HG03575 (cell line): ENCODE data around the gene SPEN.
"Not testable (repeated sequence)": the region's sequence is repeated elsewhere in the genome, so short reads cannot be mapped to it uniquely, and the experiment has no call there.

ENCODE experiments used
- ATAC-seq: cut with Tn5 transposase; IDR thresholded peaks from one replicate; pipeline ENCODE4 v1.9.1; 2021; ENCODE audit not compliant: unreplicated experiment, insufficient number of reproducible peaks, low FRiP score; ENCODE audit errors: extremely low read depth

SPEN gene

GRCh38 chr1:15885701-15886610, 38.4 kb downstream of the SPEN start:
- no peak for ATAC-seq

DNA sequence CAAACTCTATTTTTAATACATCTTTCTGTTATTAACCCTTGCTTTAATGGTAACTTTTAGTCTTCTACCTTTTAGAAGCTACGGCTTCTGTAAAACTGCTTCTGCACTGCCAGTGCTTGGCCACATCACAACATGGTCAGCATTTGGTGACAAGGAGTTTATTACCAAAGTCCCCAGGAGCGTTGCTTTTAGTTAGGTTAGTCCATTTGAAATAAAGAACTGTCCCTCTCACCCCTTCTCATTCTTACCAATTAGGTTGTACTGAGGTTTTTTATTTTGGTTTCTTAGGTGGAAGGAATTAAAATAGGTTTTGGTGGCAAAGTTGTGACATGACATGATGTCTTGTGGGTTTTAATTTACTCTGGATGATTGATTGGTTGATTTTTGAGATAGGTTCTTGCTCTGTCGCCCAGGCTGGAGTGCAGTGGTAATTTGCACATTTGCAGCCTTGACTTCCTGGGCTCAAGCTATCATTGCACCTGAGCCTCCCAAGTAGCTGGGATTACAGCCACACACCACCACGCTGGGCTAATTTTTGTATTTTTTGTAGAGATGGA, 39.2 kb downstream of the SPEN start:
- ATAC-seq, result no peak

DNA sequence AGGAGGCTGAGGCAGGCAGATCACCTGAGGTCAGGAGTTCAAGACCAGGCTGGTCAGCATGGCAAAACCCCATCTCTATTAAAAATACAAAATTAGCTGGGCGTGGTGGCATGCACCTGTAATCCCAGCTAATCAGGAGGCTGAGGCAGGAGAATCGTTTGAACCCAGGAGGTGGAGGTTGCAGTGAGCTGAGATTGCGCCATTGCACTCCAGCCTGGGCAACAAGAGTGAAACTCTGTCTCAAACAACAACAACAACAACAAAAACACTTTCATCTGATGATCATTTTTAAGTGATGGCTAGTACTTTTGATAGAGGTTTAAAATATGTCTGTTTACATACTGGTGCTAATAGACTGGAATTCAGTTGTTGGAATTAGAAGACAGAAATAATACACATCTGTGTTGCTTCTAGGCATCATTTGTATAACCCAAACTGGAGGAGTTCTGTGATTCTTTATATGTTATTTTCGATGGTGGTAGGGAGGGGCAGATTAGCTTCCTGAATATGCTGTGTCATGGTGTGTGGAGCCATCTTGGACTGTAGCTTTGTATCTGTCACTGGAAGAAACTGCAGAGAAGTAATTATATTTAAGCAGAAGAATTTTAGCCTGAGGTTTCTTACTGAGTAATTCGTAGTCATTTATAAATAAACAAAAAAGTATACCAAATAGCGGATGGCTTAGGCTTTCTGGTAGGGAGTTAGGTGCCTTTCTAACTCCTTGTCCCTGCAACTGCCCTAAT, 45.5 kb downstream of the SPEN start:
- not testable (repeated sequence) for ATAC-seq

DNA sequence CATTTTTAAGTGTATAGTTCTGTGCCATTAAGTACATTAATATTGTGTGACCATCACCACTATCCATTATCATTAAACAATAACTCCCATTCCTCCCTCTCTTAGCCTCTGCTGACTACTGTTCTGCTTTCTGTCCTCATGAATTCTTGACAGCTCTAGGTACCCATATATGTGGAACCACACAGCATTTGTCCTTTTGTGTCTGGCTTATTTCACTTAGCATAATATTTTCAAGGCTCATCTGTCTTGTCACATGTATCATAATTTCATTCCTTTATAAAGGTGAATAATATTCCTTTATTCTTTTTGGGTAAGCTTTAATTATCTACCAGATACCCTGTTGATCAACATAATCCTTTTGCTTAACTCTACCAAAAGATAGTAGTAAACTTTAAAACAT, 47.7 kb downstream of the SPEN start:
- ATAC-seq, result no peak

GRCh38 chr1:15896841-15897610, 49.5 kb downstream of the SPEN start:
- not testable (repeated sequence) for ATAC-seq

DNA sequence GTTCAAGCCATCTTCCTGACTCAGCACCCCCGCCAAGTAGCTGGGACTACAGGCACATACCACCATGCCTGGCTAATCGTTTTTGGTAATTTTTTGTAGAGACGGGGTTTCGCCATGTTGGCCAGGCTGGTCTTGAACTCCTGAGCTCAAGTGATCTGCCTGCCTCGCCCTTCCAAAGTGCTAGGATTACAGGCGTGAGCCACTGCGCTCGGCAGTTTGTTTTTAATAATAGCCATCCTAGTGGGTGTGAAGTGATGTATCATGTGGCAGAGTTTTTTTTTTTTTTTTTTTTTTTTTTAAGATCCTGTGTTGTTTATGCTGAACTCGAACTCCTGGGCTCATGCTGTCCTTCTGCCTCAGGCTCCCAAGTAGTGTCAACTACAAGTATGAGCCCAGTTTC, 51.8 kb downstream of the SPEN start:
- ATAC-seq, result no peak

DNA sequence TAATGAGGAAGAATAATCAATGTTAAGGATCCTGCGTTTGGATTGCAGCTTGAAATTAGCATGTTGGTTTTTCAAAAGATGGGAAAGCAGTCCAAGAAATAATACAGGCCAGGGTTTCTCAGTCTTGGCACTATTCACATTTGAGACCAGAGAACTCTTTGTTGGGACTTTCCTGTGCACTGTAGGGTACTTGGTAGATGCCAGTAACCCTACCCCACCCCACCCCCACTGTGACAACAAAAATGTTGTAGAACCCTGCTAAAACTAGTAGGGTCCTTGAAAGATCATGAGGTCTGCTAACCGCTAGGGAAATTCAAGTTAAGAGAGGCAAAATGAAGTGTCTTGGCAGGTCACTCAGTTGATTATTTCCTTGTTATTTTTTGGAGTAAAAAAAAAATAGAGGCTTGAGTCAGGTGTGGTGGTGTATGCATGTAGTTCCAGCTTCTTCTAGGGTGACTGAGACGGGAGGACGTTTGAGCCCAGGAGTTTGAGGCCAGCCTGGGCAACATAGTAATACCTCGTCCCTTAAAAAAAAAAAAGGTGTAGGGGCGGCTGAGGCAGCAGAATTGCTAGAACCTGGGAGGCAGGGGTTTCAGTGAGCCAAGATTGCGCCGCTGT, 53.3 kb downstream of the SPEN start:
- no peak for ATAC-seq

GRCh38 chr1:15902882-15903281, 55.4 kb downstream of the SPEN start:
- ATAC-seq, result no peak

DNA sequence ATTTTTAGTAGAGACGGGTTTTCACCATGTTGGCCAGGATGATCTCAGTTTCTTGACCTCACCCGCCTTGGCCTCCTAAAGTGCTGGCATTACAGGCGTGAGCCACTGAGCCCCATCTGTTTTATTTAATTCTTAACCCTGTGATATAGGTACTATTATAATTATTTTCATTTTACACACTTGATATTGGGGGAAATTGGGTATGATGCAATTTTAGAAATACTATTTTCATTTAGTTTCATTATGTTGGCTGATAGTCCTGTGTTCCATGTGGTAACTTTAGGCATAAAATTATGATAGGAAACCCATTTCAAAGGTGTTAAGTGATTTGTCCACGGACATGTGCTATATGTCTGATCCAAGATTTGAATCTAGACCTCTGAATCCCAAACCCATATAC, 61.1 kb downstream of the SPEN start:
- ATAC-seq, result no peak

DNA sequence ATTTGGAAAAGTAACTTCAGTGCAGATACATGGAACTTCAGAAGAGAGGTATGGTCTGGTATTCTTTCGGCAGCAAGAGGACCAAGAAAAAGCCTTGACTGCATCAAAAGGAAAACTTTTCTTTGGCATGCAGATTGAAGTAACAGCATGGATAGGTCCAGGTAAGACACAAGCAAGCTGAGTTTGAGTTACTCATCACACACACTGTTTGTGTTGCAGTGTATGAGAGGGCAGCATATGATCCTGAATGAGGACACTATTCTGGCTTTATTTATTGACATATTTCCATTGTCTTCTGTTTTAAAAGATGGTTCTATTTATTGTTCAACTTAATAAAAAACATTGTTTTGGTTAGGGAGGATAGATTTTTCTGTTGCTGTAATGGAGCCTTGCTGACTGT, 63.6 kb downstream of the SPEN start:
- no peak for ATAC-seq

- no peak for ATAC-seq
These were observed 64.4 kb downstream of the SPEN start for GRCh38 chr1:15911927-15912326.

DNA sequence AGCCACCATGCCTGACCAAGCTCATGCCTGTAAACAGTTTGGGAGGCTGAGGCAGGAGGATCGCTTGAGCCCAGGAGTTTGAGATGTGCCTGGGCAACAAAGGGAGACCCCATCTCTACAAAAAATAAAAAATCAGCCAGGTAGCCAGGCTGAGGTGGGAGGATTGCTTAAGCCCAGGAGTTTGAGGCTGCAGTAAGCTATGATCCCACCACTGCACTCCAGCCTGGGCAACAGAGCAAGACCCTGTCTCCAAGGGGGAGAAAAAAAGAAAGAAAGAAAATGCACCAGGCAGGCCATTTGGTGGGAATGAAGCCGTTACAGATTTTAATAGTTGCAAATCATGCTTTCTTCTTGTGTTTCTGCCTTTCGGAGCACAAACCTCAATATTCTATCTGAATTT, 66.1 kb downstream of the SPEN start:
- ATAC-seq, result not testable (repeated sequence)

DNA sequence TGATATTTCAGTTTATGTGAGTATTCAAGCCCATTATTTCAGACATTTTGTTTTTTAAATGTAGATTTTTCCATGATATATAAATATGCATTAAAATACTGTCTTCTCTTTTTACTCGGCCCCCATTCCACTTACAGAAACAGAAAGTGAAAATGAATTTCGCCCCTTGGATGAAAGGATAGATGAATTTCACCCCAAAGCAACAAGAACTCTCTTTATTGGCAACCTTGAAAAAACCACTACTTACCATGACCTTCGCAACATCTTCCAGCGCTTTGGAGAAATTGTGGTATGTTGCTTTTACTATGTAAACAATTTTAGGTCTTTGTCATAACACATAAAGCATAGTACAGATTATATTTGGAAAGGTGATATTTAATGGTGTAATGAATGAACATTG, 68.5 kb downstream of the SPEN start:
- ATAC-seq, result no peak

GRCh38 chr1:15916417-15916816, 68.9 kb downstream of the SPEN start:
- no peak for ATAC-seq

GRCh38 chr1:15916916-15917315, 69.4 kb downstream of the SPEN start:
- ATAC-seq, result no peak

DNA sequence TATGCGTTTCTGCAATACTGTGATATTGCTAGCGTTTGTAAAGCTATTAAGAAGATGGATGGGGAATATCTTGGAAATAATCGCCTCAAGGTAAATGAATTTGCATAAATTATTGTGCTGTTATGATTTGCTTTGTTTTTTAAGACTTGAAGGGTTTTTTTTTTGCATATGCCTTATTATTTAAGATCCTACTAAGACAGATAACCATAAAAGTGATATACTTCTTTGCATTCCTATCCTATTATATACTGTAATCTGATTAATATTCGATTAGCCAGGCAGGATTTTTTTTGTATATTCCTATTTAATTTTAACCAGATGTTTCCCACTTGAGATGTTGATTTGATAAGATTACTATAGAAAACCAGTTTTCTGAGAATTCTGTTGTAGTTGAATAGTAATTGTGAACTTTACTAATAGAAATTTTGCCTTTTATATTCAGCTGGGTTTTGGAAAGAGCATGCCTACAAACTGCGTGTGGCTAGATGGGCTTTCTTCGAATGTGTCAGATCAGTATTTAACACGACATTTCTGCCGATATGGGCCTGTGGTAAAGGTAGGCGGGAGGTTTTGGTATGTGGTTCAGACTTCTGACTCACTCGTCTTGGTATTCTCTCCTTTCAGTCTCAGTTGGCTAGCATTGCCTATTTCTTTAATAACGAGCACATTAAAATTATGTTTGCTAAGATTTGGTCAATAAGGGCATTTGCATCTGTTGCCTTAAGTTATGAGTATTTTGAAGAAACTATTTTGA, 71.6 kb downstream of the SPEN start:
- no peak for ATAC-seq

- ATAC-seq, result no peak
These were observed 75.7 kb downstream of the SPEN start for GRCh38 chr1:15923241-15923640.

DNA sequence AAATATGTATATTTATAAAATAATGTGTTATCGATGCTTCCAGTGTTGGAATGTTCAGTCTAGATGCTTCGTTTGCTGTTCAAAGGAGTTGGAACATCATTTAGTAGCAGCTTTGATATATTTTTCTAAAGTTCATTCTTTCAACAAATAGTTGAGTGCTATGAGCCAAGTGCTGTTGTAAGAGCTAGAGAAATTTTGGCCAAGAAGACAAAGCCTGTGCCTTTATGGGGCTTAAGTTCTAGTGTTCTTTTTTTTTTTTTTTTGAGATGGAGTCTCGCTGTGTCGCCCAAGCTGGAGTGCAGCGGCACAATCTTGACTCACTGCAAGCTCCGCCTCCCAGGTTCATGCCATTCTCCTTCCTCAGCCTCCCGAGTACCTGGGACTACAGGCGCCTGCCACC, 78.9 kb downstream of the SPEN start:
- ATAC-seq, result not testable (repeated sequence)
